Erythroblast (primary cell): ENCODE measurements around the gene TBC1D1.

ENCODE experiments used
- GATA1 ChIP-seq: IDR thresholded peaks from 2 replicates; pipeline ENCODE4 v1.6.1; 2011; ENCODE audit warnings: low read depth, mild to moderate bottlenecking, control low read depth, low read length, moderate library complexity
- POLR2A ChIP-seq: IDR thresholded peaks from 2 replicates; pipeline ENCODE4 v1.6.1; 2011; ENCODE audit warnings: mild to moderate bottlenecking, low read length

DNA sequence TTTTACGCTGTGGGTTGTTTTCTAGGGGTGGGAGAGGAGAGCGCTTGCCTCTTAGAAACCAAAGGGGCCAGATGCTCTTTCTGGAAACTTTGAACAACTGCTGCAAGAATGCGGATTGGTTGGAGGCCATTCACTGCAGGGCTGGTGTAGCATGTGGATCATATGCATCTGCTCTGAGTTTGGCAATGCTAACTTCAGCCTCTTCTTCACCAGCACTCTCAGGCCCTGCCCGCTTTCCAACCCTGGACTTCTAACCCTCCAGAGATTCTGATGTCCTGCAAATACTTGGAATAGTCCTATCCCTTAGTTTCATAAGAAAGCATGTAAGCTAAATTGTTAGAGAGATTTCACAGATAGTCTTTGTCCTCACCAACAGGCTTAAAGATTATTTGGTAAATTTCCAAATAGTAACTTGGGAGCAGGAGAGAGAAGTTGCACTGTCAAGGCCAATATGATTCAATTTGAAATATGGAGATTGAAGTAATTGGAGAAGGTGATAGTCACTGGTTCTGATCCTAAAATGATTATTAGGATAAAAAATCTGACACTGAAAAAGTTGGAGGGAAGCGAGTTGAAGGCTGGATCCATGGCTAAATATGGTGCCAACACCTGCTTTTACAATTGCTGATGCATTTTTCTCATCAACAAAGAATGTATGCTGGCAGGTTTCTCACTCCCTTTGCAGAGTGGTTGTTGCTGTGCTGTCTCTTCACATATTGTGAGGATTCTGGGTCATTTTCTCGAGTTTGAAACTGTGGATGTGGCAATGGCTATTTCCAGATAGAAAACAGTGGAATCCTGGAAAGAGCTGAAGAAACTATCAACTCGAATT lies 279.7 kb downstream of the TBC1D1 start:
- no peak for TF ChIP-seq POLR2A
- no peak for TF ChIP-seq GATA1
